GM19438 (cell line): Measurements from ENCODE around the gene PDE4D.
"Not testable (repeated sequence)": the region's sequence is repeated elsewhere in the genome, so short reads cannot be mapped to it uniquely, and the experiment has no call there.

Experiments used
- ATAC-seq: cut with Tn5 transposase; IDR thresholded peaks from one replicate; pipeline ENCODE4 v1.9.1; 2021; ENCODE audit warnings: low read depth; ENCODE audit not compliant: unreplicated experiment

Gene PDE4D

DNA sequence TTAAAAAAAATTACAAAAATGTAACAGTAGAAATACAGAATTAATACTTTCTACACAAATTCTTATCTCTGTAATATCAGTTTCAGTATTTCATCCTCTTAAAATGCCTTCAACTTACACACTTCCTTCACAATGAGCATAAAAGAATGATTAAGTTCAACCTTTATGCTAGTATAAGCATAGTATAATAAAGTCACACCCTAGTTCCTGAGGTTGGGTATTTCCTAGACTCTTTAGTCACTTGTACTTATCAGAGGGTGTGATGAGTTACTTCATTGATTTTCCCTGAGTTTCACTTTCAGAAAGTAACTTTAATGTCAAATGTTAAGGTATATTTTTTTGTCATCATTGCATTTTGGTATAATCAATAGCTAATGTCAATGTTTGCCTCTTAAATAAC is 302.4 kb downstream of the PDE4D start:
- no peak for ATAC-seq

DNA sequence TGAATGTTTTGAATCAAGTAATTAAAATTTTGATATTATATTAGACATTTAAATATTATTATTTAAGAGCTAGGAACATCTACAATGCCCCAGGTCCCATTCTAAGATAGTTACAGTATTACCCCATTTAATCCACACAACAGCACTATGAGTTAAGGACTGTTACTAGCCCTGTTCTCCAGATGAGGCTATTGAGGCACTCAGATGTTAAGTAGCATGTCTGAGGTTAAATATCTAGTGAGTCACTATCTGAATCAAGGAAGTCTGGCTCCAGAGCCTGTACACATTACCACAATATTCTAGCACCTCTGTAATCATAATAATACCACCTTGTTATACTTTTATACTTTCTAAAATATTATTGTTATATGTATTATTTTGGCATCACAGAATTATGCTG is 304.6 kb downstream of the PDE4D start:
- ATAC-seq: no peak

DNA sequence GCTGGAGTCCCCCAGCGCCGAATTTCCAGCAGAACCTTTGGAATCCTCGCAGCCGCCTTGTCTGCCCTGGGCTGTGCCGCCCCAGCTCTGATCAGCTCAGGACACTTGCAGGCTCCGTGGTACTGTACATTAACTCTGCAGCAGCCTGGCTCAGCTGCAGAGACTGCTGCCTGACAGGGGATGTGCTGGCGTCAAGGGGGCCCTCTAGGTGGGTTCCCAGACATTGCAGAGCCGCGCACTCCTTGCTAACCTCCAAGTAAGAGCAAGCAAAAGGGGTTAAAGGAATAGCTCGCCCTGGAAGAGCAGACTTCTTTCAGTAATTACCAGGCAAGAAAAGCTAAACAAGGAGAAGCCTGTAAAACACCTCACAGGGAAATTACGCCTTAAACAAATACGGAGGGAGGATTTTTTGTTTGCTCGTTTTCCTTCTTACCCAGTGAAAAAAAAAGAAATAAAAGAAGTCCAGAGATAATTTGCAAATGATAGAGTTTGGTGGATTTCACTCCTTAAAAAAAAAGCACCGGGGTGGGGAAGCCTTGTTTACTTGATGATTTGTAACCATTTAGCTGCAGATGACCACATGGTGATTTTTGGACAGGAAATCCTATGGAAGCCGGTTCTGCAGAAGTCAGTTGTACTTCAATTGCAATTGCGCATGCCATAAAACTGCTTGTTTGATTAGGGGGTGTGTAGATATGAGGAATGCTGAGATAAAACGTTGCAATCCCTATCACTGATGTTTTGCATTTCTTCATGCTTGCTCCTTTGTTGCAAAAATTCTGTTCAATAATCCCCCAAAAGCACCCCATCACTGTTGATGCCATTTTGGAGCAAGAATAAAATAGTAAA is 305.8 kb downstream of the PDE4D start:
- no peak for ATAC-seq

DNA sequence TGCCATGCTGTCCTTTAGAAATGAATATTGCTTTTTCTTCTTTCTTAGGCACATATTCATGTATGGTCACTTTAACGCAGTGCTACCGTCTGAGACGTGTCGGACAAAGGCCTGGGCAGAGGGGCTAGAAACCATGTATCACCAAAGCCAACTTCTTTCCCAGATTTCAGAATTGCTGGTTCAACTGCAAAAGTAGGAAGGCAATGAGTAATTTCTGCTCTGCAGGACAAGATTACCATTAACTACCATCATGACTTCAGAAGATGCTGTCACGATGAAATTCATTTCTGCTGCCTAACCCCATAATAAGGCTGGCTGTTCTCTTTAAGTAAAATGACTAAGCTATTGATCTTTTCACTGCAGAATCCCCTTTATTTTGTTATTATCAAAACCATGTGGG is 306.7 kb downstream of the PDE4D start:
- ATAC-seq: no peak

DNA sequence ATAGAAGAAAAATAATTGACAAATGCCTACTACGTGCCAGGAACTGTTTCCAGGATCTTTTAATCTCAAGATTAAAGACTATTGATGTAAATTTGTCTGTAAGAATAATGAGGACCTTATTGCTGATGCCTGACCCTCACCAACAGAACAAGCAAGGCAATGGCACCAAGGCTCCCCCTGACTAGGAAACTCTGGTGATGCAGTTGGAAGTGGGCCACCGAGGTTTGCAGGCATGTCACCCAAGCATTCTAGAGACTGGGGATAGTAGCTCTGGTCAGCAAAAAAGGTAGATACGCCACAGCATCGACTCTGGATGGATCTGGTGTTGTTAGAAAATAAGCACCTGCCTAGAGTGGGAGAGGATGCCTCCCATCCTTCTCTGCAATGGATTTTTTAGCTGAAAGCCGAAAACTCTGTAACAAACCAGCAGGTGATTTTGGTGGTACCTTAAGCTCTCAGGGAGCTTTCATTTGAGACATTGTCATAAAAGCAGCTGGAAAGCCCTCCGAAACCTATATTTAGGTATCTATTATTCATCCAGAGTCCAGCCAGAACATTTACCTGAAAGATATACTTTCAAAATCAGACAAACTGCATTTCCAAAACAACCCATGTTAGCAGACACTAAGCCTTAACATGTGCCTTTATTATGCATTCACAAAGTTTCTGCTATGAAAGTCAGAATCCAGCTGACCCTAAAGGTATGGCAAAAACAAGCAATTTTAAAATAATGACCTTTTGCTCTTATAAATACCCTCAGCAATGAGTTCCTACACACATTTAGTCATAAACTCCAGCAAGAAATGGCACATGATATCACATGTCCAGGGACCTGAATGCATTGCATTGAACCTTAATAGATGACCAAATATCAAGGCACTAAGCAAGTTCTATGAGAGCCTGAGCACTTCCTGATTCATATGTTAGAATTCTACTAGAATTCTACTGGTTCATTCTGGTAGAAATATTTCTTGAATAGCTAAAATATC is 308.4 kb downstream of the PDE4D start:
- ATAC-seq: no peak

DNA sequence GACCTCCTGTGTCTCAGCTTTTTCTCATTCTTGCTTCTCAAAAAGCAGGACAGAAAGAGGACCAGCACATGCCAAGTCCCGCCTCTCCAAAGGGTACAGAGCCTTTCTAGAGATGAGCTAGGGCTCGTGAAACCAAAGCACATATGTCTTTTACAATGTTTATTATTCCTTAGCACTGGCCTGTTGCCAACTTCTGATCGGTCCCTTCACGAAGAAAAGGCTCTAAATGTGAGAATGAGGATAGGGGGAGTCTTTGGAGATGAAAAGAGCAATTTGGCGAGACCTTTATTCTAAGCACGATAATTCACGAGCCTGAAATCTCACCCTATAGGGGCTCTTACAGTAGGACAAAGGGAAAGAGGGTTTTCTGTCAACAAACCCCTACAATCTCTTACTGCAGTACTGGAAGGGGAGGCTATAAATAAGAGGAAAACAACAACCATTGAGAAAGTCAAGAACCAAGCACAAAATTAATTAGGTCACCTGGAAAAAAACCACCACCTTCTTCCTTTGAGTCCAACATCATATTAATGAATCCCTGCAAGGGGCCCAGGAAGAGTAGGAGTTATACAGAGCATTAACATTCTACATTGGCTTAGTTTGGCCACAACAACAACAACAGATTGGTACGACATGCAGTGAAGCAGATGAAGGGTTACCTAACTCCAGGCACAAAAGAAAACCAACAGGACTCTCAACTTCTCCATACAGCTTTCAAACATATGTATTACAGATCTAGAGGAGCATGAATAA is 309.5 kb downstream of the PDE4D start:
- no peak for ATAC-seq

DNA sequence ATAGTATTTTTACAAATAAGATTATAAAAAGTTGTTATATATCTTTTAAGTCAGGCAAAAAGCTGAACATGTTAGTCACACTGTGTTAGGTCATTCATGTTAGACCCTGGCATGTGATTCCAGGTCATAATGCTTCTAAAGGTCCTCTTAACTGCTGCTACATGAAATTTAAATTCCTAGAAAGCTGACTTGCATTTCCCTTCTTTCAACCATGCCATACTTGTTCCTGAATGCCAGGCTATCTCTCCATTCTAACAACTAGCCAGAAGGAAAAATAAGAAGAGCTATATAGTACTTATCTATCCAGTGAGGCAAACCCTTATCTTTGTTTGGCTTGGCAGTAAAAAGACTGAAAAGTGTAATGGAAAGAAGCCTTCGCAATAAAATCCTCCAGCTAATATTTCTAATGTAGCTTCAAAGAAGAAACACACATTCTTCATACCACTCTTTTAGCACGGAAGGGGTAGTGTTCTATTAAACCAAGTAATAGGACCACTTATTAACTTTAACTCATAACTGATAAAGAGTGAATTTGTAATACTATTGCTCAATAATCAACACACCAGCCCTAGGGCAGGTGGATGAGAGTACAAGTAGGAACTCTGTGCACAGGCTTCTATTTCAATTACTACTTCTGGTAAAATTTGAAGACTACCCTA is 310.2 kb downstream of the PDE4D start:
- ATAC-seq: no peak

DNA sequence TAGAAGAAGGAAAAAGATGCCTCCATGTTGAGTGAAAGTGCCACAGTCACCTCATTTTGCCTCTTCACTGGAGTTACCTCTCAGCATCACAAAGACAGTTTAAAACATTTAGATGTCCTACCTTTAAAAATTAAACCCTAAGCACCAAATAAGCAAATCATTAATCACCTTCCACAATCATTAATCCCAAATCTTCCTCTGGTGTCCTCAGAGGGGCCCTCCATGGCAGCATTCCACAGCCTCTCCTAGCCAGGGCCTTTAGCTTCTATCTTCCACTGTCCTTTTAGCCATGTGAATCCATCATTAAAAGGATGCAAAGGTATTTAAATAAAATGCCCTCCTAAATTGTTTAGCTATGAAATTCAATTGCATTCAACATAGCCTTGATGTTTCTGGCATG is 310.8 kb downstream of the PDE4D start:
- no peak for ATAC-seq

DNA sequence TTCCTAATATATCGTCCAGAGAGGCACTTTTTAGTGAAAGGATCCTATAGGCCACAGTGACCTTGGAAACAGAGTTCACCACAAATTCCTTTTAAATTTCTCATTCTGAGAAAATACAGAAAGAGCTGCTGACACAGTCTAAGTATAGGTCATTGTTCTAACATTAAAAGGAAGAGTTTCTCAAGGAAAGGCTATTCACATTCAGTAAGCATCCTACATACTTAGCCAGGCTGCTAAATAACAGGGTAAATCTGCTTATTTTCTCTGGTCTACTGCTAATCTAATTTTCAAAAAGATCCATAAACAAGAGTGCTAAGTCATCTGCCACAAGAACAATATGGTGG is 313.7 kb downstream of the PDE4D start:
- no peak for ATAC-seq

DNA sequence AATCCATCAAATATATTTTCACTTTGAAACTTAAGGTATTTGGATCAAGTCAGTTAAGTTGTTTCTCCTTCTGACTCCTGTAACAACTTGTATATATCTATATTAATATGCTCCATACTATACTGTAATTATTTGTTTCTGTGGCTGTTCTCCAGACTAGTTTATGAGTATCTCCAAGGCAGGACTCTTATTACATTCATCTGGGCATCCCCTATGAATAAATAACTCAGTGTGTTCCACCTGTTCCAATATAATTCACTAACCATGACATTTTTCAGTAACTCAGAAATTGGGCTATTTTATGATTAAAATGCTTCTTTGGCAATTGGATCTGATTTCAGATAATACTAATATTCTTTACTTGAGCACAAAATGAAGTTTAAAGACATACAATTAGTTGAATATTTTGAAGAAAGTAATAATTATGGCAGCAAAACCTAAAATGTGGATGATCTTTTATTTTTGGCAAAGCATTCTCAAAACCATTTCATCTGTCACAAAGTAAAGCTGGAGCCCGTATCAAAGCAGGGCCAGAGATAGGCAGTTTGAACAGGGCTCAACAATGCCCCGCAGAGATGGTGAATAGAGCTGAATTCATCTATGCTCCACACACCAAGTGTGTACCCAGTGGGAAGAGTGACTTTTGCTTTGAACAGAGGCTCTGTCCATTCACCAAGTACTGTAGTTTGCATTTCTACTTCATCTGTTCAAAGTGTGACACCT is 314.3 kb downstream of the PDE4D start:
- no peak for ATAC-seq

DNA sequence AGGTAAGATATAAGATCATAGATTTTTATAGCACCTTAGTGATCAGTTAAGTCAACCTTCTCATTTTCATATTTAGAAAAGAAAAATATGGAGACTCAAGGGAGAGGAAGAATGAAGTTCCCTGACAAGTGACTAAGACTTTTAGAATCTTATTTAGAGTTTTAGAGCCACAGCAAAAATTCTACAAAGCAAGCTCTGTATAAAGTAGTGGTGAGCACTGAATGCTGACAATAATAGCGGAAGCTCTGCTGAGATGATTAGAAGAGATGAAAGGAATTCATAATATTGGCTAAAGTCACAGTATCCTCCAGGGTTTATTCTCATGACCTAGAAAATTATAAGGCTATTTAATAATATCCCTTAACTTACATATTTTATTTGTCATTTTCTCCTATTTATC is 316.0 kb downstream of the PDE4D start:
- ATAC-seq: no peak

DNA sequence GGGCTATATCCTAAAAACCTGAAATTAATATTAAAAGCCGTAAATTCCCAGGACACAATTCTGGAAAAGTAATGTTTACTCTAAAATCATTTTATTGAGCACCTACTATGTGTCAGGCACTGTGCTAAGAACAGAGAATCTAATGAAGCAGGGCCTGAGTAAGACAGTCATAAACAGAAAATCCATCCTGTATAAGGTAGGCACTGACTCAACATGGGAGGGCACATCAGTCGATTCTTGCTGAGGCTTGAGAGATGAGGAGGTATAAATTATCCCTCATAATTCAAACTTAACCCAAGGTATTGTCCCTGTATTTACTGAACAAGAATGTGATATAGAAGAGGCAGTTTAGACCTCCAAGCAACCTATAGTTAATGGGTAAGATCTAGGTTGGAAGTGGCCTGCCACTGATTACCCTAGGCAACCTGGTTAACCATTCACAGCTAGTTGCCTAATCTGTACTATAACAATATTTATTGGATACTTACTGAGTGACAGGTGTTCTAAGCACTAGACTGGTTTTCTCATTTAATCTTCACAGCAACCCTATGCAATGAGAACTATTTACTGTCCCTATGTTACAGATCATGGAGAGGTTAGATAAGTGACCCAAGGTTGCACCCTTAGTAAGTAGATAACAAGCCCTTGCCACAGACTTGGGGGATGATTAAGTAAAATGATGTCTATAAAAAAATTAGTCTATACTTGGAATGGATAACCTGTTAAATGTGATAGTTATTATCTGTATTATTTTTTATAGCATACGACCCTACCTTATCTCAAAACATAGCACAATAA is 317.7 kb downstream of the PDE4D start:
- no peak for ATAC-seq

DNA sequence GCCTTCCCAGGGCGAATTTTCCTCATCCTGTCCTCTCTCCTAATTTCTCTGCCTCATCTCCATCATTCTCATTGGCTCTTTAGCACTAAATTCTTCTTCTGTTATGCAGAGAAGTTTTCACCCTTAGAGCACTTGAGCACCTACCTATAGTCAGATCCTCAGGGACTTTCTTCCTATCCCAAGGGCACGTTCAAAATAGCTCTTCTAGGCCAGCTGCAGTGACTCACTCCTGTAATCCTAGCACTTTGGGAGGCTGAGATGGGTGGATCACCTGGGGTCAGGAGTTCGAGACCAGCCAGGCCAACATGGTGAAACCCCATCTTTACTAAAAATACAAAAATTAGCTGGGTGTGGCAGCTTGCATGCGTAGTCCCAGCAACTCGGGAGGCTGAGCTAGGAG is 320.0 kb downstream of the PDE4D start:
- not testable (repeated sequence) for ATAC-seq

DNA sequence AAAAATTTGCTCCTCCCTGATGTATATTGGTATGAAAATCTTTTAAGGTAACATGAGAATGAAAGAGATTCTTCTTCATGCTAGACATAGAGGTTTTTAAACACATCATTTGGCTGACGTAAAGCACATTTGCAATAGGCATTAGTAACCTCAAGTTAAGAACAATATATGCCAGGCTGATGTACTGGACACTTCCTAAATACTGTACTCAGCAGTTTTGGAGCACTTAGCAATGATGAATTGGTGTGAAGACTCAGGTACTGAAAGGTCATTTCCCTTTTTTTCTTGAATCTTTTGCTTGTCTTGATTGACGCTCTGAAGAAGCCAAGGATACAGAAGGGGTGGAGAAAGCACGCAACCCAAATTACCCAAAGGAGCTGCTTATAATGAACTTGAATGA is 322.5 kb downstream of the PDE4D start:
- ATAC-seq: no peak

DNA sequence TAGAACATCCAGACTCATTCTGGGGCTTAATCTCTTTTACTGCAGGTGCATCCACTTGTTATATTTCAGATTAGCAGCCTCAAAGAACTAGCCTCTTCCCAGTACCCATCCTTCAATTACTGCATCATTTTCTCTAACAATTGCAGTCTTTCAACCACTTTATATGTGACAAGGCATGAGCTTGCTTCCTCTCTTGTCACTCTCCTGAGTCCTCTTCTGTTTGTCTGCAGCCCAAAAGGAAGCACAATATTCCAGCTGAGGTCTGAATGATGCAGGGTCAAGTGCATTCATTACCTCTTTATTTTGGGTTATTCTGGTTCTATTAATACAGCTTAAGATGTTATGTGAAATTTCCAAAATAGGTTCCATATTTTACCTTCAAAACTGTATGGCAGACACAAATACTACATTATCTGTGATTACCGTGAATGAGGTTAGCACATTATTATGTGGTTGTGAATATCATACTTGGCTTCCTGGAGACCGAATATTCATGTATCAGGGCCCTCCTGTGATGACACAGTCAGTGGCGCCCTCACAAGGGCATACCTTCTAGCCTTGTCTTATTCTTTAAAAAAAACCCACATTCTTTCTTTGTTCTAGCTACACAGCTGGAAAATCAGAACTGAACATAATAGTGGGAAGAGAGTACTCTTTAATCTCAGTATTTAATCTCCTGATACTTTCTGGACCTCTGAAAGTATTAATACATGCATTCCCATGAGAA is 323.8 kb downstream of the PDE4D start:
- ATAC-seq: no peak

DNA sequence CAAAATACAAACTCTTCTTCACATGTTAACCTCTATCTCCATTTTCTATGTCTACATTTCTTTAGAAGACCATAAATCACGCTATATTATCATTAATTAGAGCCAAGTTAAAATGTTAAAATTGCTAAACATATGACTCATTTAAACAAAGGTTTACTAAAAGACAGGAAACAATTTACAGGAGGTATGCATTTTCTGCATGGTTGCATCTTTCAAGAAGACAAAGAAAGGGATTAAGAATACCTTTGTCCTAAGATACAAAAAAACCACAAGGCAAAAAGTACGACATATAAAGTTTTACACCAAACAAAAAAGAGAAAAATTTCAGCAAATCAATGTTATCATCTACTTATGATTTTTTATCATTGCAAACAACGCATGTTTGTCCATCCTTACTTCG is 324.4 kb downstream of the PDE4D start:
- no peak for ATAC-seq

DNA sequence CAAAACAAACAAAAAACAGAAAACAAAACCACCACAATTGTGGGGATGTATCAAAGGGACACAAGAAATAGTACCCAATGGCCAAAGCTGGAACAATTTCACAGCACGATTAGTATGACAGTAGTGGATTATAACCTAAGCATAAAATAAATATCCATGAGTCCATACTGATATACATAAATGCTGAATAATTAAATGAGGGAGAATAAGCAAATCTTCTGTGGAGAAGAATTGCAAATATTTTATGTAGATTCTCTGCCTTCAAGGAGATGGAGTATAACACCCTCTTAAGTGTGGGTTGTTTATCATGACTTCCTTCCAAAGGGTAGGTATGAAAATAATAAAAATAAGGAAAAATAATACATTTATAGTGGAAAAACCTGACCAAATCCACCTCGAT is 325.4 kb downstream of the PDE4D start:
- no peak for ATAC-seq

DNA sequence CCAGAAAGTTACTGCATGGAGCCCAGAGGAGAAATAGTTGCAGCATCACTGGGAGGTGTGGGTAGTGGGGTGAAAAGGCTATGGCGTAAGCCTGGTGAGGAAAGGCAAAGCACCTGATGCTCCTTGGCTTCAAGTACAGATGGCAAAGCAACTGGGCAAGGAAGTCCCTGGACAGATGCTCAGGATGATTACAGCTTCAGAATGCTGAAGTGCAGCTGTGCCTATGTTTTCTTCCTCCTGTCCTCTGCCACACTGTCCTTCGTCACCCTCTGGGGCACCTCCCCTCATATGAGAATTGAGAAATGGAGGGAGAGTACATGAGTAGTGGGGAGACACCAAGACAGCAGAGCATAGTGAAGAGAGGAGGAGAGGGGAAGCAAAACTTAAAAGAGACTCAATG is 328.0 kb downstream of the PDE4D start:
- ATAC-seq: no peak
